GM13976 (cell line): ENCODE results near the gene NMNAT2.

Experiments
- DNase-seq: peaks from one replicate; pipeline ENCODE4 v3.0.0; 2012; ENCODE audit warnings: low spot score
- in situ Hi-C: fragments of 300-500 bp; cut with MboI; formaldehyde crosslinking; loops from one replicate; pipeline ENCODE4 v1.12.0; 2022; ENCODE audit warnings: low sequenced_read_pairs, mixed read lengths, inconsistent platforms; ENCODE audit not compliant: unreplicated experiment
- TF ChIP-seq, protein P1 (sequence below): IDR thresholded peaks from 2 replicates; pipeline ENCODE4 v1.5.1; 2012; ENCODE audit warnings: borderline replicate concordance, mild to moderate bottlenecking; ENCODE audit not compliant: insufficient read depth; ENCODE audit errors: extremely low read depth, missing control alignments, control extremely low read depth

NMNAT2 gene

GRCh38 chr1:183391863-183392262 lies 26.3 kb downstream of the NMNAT2 start:
- TF ChIP-seq, protein P1, sequence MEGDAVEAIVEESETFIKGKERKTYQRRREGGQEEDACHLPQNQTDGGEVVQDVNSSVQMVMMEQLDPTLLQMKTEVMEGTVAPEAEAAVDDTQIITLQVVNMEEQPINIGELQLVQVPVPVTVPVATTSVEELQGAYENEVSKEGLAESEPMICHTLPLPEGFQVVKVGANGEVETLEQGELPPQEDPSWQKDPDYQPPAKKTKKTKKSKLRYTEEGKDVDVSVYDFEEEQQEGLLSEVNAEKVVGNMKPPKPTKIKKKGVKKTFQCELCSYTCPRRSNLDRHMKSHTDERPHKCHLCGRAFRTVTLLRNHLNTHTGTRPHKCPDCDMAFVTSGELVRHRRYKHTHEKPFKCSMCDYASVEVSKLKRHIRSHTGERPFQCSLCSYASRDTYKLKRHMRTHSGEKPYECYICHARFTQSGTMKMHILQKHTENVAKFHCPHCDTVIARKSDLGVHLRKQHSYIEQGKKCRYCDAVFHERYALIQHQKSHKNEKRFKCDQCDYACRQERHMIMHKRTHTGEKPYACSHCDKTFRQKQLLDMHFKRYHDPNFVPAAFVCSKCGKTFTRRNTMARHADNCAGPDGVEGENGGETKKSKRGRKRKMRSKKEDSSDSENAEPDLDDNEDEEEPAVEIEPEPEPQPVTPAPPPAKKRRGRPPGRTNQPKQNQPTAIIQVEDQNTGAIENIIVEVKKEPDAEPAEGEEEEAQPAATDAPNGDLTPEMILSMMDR = no peak
- no peak for DNase-seq
- in situ Hi-C loops = no loop called here

GRCh38 chr1:183390561-183390960 lies 27.6 kb downstream of the NMNAT2 start:
- in situ Hi-C loops = no loop called here
- DNase-seq = no peak
- TF ChIP-seq, protein P1 = no peak

GRCh38 chr1:183388735-183389134 lies 29.4 kb downstream of the NMNAT2 start:
- TF ChIP-seq, protein P1 = no peak
- in situ Hi-C loops = no loop called here
- no peak for DNase-seq

DNA sequence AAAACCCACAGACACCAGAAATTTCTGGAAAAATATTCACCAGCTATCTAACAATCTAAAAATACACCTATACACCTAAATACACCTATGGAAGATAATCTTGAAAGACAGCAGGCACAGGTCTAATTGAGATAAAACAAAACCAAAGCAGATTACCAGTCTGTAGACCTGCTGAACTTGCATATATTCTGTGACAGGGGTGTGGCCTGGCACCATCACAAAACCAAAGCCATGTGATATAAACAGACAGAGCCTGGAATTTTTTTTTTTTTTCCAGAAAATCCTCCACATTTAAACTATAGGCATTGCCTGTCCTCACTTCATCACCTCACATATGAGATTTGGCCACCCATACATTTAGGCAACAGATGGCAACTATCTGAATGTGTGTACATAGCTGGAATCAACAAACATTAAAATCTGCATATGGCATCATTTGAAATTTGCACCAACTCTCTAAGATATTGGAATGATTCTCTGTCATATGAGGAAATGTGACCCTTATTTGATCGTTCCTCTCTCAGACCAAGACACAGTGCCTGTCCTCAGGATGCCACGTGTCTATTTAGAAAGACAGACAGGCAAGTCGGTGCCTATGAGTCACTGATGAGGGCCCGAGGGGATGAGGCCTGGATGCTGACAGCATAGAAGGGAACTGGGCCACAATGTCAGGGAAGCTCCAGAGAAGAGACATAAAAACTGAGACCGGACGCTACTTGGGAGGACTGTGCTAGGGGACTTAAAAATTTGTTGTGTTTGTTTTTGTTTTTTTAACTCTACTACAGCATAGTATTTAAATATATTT lies 32.6 kb downstream of the NMNAT2 start:
- DNase-seq = no peak
- in situ Hi-C loops = no loop called here
- TF ChIP-seq, protein P1 = no peak

DNA sequence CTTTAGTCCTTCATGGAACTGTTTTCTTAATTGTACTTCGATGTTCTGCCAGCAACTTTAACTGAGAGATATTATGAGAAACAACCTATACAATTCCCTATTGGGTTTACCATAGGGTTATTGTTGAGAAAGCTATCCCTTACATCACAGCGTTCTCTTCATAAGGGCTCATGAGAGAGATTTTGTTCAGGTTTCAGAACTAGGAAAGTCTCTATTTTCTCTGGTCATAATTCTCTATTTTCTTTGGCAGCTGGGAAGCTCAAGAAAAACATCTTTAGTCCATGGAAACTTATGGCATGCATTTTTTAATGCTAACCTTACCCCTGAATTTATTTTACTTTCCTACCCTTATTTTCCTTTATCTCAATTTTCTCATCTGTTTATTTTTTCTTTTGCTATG lies 38.2 kb downstream of the NMNAT2 start:
- TF ChIP-seq, protein P1 = no peak
- in situ Hi-C loops = no loop called here
- DNase-seq = no peak

- in situ Hi-C loops = no loop called here
- DNase-seq = no peak
- TF ChIP-seq, protein P1 = no peak
Measured at GRCh38 chr1:183375381-183375780, 42.8 kb downstream of the NMNAT2 start.

- TF ChIP-seq, protein P1 = no peak
- in situ Hi-C loops = no loop called here
- no peak for DNase-seq
Measured at GRCh38 chr1:183374825-183375224, 43.4 kb downstream of the NMNAT2 start.
